HT-29 (cell line): ENCODE data around the gene MYL7. TPM values are rescaled to one million over a fixed set of nuclear protein-coding genes. Genes with fewer than 3 reads are reported as not detected.

ENCODE experiments used
- DNase-seq: peaks from one replicate; pipeline ENCODE4 v3.0.0-alpha.2; 2015; ENCODE audit warnings: low spot score
- small RNA-seq: library from RNA; depleted of rRNA; stranded (forward); fragments of <200 nt; gene quantifications from one replicate; pipeline ENCODE3, GENCODE V24; 2014
- total RNA-seq: library from RNA; depleted of rRNA; stranded (reverse); fragments of >200 nt; shearing (Covaris generic); gene quantifications from 2 replicates; pipeline ENCODE4 v1.2.3, GENCODE V29; 2014; rRNA removed

MYL7 gene
- total RNA-seq, 1 experiment from 2014 or later = not detected

DNA sequence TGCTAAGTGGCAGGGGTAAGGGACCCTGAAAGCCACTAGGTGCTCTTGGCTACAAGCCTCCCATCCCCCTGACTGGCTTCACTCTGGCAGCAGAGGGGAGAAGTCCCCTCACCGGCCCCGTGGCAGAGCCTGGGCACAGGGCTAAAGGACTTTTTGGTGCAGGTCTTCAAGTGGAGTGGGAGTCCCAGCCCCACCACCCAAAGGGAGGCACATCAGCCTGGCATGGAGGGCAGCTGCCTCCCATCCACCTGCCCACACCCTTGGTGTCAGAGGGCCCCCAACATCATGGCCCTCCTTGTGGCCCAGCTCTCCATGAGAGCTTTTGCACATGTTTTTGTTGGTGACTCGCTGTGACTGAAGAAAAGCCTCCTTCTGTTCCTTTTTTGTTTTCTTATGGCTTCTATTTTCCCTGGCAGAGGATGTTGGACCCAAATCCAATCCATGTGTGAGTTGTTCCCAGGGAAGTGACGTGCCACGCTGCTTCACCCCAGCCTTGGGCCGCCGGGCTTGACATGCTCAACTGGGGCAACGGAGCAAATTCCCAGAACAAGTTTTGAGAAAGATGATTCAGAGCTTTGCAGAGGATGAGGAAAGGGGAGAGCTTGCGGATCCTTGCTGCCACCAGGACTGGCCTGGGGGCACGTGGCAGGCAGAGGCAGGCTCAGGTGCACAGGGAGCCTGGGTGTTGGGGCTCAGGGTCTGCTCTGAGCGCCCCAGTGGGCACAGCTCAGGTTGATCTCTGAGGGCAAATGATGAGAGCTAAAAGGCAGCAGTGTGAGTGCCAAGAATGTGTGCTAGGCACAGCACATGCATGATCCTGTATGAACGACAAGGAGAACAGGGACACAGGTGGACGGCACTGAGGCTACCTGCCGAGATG, 38.9 kb downstream of the MYL7 start:
- DNase-seq = no peak

DNA sequence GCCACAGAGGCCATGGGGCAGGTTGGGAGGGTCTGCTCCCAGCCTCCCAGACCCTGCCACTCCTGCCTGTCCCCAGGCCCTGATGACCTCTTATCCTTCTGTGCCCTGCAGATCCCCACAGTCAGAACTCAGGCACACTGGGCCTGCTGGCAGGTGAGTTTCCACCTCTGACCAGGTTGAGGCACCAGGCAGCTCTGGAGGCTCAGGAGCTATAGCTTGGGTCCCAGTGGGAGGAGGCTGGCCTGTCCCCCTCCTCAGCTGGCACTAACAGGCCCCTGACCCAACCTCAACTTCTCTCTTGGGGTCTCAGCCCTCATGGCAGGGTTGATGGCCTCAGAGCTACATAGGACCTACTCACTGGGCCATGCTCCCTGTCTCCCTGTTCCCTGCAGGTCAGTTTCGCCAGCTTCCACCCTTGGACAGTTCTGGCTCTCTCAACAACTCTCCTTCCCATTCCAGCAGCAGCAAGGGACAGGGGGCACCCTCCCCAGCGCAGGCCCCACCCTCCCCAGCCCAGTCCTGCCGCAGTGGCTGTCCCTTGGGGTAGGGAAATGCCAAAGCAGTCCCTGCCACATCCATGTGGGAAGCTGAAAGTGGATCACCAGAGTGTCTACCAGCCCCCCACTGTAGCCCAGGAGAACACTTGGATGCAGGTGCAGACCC, 39.7 kb downstream of the MYL7 start:
- DNase-seq = no peak

DNA sequence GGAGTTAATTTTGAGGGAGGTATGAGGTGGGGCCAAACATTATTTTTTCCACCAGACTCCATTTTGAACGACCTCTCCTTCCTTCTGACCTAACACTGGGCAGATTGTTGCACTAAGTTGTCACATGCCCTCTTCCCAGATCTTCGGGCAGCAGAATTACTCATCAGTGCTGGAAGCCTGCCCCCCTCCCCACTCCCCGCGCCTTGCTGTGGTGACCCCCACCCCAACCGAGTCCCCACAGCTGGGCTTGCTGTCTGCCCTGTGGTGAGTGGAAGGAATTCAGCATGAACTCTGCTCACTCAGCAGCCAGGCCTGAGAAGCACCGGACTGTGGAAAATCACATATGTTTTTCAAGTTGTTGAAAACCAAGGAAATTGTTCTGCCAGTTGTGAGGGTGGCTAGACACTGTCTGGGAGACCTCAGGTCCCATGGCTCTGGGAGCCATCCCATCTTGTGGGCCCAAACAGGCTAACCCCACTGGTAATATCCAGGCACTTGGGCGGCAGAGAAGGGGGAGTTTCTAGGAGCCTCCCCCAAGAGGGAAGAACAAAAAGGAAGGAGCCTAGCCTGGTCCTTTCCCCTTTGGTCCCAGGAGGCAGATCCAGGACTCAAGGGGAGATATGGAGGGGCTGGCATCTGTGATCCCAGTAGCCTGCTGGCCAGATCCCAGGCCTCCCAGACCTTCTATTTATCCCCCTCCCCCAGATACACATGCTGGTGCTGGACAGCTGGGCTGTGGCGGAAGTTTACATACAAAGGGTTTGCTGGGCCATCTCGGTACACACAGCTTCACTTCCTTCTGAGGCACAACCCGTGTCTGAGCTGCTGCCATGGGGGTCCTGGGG, 40.5 kb downstream of the MYL7 start:
- DNase-seq = no peak

DNA sequence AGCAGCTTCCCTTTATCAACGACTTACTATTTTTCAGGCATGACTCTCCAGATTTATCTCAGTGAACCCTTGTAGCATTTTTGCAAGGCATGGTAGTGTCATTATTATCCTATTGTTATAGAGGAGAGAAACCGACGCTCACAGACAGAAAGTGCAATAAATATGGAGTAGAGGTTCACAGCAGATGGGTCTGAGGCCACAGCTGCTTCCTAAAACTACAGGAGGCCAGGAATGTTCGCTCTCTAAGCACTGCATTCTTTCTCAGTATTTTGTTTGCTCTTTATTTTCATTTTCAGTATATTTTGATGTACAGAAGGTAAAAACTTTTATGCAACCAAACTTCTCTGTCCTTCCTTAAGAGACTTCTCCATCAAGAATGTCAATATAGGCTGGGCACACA, 41.5 kb downstream of the MYL7 start:
- no peak for DNase-seq

DNA sequence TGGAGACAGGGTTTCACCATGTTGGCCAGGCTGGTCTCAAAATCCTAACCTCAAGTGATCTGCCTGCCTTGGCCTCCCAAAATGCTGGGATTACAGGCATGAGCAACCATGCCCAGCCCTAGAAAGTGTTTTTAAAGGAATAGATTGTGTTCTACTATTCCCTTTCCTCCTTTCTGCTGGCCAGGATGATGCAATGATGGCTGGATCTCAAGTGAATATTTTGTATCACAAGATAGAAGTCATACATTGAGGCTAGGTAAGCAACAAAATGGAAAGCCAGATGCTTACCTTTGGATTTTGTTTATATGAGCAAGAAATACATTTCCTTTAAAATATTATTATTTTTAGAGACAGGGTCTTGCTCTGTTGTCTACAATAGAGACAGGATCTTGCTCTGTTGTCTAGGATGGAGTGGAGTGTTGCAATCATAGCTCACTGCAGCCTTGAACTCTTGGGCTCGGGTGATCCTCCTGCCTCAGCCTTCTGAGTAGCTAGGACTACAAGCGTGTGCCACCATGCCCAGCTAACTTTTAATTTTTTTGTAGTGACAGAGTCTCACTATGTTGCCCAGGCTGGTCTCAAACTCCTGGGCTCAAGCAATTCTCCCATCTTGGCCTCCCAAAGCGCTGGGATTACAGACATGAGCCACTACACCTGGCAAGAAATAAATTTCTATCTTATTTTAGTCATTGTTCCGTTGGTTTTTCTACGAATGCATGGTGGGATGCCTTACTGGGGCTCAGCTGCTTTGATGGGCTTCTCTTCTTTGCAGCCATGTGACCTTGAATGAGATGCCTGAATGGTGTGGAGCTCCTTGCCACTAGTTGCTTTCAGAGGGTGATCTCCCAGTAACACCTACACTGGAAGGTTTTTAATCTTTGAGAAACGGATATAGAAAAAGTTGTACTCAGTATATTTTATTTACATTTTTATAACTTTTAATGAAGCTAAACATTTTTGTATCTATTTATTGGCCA, 42.8 kb downstream of the MYL7 start:
- DNase-seq = no peak

DNA sequence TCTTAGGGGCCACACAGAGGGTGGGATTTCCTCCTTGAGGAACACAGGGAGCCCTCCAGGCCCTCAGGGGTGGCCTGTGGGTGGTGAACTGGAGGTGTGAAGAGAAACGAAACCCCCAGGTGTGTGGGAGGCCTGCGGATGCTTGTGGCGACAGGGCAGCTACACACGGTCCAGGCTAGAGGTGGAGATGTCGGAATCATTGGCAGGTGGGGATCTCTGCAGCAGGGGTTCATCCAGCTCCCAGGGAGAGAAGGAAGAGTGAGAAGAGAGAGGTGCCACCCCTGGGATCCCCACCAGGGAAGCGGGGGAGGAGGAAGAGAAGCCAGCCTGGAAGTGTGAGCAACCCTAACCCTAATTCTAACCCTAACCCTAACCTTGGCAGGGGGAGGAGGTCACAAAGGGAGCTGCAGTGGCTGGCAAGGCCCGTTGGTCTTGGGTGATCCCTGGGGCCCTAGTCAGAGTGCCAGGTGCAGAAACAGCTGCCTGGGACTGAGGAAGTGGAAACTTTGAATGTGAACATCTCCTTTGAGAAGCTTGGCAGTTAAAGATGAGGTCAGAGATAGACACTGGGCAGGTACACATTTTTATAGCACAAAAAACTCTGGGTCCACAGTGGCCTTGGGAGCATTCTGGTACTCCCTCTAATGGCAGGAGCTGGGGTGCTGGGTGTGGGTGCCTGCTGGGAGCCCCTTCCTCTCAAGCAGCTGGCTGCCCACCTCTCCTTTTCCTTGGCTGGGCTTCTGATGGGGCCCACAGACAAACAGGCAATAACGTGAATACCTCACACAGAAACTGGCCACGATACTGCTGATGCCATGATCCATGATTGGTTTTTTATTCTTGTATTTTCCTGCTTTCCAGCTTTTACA, 43.8 kb downstream of the MYL7 start:
- no peak for DNase-seq

DNA sequence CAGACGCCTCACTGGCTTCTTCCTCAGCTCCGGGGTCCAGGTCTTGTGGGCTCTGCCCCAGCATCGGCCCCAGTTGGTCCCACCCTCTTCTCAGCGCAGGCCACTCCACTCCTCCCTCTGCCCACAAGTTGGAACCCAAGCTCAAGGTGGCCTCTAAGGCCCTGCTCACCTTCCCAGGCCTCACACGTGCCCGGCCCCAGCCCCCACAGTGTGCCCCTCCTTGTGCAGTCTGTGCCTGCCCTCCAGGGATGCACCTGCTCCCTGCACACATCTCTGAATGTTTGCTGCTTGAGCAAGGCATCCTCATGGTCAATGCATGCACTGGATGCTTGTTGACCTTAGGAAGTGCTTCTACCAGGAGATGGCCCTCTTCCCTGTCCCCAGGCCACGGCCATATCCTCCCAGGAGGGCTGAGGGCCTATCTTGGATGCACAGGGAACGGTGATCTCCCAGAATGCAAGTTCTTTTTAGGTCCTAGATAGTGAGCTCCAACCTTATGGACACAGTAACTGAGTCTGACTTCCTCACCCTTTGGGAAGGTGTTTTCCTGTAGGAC, 44.7 kb downstream of the MYL7 start:
- no peak for DNase-seq

DNA sequence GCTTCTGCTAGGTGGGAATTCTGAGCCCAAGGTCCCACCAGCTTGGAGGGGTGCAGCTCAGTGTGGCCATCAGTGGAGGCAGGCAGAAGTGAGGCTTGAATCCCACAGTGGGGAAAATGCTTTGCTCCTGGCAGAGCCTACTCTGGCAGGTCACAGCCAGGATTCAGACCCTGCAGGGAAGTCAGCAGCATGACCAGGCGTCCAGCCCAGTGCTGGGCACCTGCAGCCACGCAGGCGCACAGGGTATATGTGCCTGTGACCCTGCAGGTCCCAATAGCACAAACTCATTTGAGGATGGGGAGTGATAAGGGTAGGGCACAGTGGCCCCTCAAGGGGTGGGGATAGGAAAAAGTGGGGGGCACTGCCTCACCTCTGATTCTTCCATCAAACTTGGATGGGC, 45.4 kb downstream of the MYL7 start:
- DNase-seq = no peak

DNA sequence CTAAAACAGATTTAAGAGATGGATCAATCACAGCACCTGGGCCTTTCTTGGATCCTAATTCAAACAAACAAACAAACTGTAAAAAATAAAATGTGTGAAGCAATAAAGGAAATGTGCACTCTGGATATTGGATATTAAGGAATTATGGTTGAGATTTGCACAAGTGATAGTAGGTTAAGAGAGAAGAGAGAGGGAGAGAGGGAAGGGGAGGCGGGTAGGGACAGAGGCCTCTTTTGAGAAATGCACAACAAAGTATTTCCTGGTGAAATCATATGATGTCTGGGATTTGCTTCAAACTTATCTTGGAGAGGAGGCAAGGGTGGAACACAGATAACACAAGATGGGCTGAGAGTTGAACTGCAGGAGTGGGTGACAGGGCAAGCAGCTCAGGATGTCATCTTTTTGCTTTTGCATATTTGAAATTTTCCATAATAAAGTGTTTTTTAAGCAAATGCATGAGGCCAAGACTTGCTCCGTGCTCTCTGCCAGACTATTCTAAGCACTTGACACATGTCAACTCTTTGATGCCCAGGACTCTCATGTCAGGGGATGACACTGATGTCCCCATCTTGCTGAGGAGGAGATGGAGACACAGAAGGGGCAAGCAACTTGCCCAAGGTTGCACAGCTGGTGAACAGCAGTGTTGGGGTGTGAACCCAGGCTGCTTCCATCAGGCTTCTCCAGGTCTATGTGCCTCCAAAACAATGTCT, 46.1 kb downstream of the MYL7 start:
- DNase-seq = no peak

DNA sequence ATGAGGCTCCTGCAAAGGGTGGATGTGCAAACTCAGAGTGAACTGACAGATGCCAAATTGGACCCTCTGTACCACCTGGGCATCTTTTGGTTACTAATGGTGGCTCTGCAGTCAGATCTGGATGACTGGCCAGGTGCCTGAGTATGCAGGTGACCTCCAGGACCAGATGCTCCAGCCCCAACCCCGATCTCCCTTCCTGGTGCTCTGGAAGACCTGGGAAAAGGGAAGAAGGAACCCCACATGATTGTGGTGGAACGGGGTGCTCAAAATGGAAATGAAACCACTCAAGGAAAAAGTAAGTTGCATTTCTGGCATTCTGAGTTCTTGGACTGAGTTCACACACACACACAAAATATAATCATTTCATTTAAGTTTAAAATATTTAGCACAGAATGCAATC, 46.8 kb downstream of the MYL7 start:
- DNase-seq = no peak

DNA sequence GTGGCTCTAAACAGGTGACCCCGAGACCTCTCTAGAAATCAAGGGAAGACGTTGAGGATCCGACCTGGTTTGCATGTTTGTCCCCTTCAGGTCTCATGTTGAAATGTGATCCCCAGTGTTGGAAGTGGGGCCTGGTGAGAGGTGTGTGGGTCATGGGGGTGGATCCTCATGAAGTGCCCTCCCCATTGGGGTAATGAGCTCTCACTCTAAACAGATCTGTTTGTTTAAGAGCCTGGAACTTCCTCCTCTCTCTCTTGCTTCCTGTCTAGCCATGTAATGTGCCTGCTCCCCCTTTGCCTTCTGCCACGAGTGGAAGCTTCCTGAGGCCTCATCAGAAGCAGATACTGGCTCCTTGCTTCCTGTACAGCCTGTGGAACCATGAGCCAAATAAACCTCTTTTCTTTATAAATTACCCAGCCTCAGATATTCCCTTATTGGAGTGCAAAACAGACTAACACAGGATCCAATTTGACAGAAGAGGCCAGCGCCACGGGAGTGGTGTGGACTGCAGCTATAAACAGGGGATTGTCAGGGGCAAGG, 48.0 kb downstream of the MYL7 start:
- no peak for DNase-seq

Small RNA genes lying within 50 kb of the gene (small RNA-seq; reads per million reads assigned to genes)
- not detected for gene RNA5SP230

Other genes with a start within 250 kb of the MYL7 start
- gene URGCP, start 234.7 kb downstream of the MYL7 start, total RNA-seq = 29.3 and 32.9 TPM in 2 replicates
- gene UBE2D4, start 214.9 kb downstream of the MYL7 start, total RNA-seq = 16.8 and 21.0 TPM in 2 replicates
- gene SPDYE1, start 143.4 kb downstream of the MYL7 start, total RNA-seq = not detected in 2 replicates
- 184 and 203 TPM in 2 replicates for gene DBNL, start 96.6 kb downstream of the MYL7 start, total RNA-seq
- gene PGAM2, start 75.8 kb downstream of the MYL7 start, total RNA-seq = 0.56 TPM in 1 of 2 replicates, not detected in the other
- 20.0 and 22.9 TPM in 2 replicates for gene POLM, start 58.8 kb downstream of the MYL7 start, total RNA-seq
- not detected in 2 replicates for gene AEBP1, start 37.0 kb downstream of the MYL7 start, total RNA-seq
- 258 and 277 TPM in 2 replicates for gene POLD2, start 17.8 kb downstream of the MYL7 start, total RNA-seq
- gene GCK, start 48.1 kb upstream of the MYL7 start, total RNA-seq = not detected in 2 replicates
- 127 and 138 TPM in 2 replicates for gene YKT6, start 59.6 kb upstream of the MYL7 start, total RNA-seq
- 1.8 and 1.9 TPM in 2 replicates for gene CAMK2B, start 184.3 kb upstream of the MYL7 start, total RNA-seq